Posterior vena cava (tissue), 2 donors: ENCODE data around the gene S100A2. TPM values are rescaled to one million over a fixed set of nuclear protein-coding genes. Genes with fewer than 3 reads are reported as not detected.
A peak's percentile ranks its signal among the peaks of the same experiment; 100 is the strongest.

Source experiments
- DNase-seq: peaks from one replicate; pipeline ENCODE4 v3.0.0-alpha.2; 2020; ENCODE audit warnings: low spot score
- intact Hi-C, 2 donors: fragments of 100-400 bp; cut with DNase I; formaldehyde crosslinking; loops; one replicate each; pipeline versions ENCODE4 v1.14.1 to v1.14.2; 2022 to 2023
- total RNA-seq, 2 donors: library from RNA; stranded (reverse); fragmentation: NEBNext Ultra II Directional; extraction: Animal tissue kit (Norgen Biotek cat#: 25700); gene quantifications; one replicate each; pipeline ENCODE4 v1.2.1, GENCODE V29; 2021
- donor health status: DM: yes; HTN: yes; CAD: no.
- donor health status: DM: yes; HTN: yes; CAD: no.

Gene S100A2
- total RNA-seq, 2 donors from 2014 or later = 1.5 to 3.5 TPM

- DNase-seq = peak; percentile 74
- intact Hi-C loops = no loop called here
Measured at GRCh38 chr1:153550827-153551500, 14.7 kb downstream of the S100A2 start.

- no peak for DNase-seq
- intact Hi-C loops = no loop called here
Measured at GRCh38 chr1:153550398-153550758, 15.3 kb downstream of the S100A2 start.

GRCh38 chr1:153549741-153550397 lies 15.8 kb downstream of the S100A2 start:
- peak; percentile 46 for DNase-seq
- intact Hi-C loops = no loop called here

GRCh38 chr1:153548722-153549688 lies 16.6 kb downstream of the S100A2 start, which contains the start of gene S100A3:
TSS of gene S100A3 (minus strand) at chr1:153549258. CDS start at chr1:153548485, 773 bp downstream.
- DNase-seq = peak; percentile 94
- intact Hi-C loops = no loop called here

- intact Hi-C loops = no loop called here
Measured at GRCh38 chr1:153547560-153548551, 17.8 kb downstream of the S100A2 start.

GRCh38 chr1:153546796-153547559 lies 18.7 kb downstream of the S100A2 start:
- intact Hi-C loops = no loop called here
- DNase-seq = peak; percentile 38

More at GRCh38 chr1:153547560-153548551, 17.8 kb downstream of the S100A2 start:
- peak; percentile 71 for DNase-seq

GRCh38 chr1:153546371-153546770 lies 19.3 kb downstream of the S100A2 start:
- intact Hi-C loops = no loop called here
- DNase-seq = peak; percentile 35

- DNase-seq = peak; percentile 98
- intact Hi-C loops = no loop called here
Measured at GRCh38 chr1:153545067-153546055, 20.3 kb downstream of the S100A2 start, which contains the start of gene S100A4. TSS of gene S100A4 (minus strand) at chr1:153545806. CDS start at chr1:153544794, 1,012 bp downstream.

GRCh38 chr1:153544453-153545066 lies 21.1 kb downstream of the S100A2 start:
- intact Hi-C loops = no loop called here
- peak; percentile 68 for DNase-seq

GRCh38 chr1:153543736-153544135 lies 21.9 kb downstream of the S100A2 start:
- peak; percentile 24 for DNase-seq
- intact Hi-C loops = no loop called here

GRCh38 chr1:153542956-153543711 lies 22.5 kb downstream of the S100A2 start:
- peak; percentile 45 for DNase-seq
- intact Hi-C loops = no loop called here

- DNase-seq = peak; percentile 58
- intact Hi-C loops = no loop called here
Measured at GRCh38 chr1:153541641-153542590, 23.7 kb downstream of the S100A2 start.

- peak; percentile 49 for DNase-seq
- intact Hi-C loops = no loop called here
Measured at GRCh38 chr1:153540394-153541361, 25.0 kb downstream of the S100A2 start, which contains the start of gene S100A5. TSS of gene S100A5 (minus strand) at chr1:153540934. CDS start at chr1:153540191, 743 bp downstream.
